Measurements from ENCODE around the gene CASD1. TPM values are rescaled to one million over a fixed set of nuclear protein-coding genes. Genes with fewer than 3 reads are reported as not detected.

The CASD1 gene
- polyA plus RNA-seq, 1 experiment: 14.0 TPM

GRCh38 chr7:94512735-94513564 is 3.3 kb downstream of the CASD1 start:
- Histone ChIP-seq H3K9me3 (ENCODE audit: control insufficient read depth, insufficient read depth, low read length) (no peaks in the 10 kb centered on the region), H3K4me3 (ENCODE audit: low read depth, low read length) (no peak overlapping the region), H3K27me3 (ENCODE audit: control insufficient read depth, insufficient read depth, low read length) (no peaks in the 10 kb centered on the region), H3K27ac (ENCODE audit: low read depth, low read length) (no peak overlapping the region)
- no peak for DNase-seq (ENCODE audit: low read depth, low spot score)
- CTCF ChIA-PET: no interaction called here
- POLR2A ChIA-PET: no interaction called here
- no peak for TF ChIP-seq CTCF (IDR thresholded peaks at IDR 0.05; ENCODE audit: low read depth, low read length)

- TF ChIP-seq CTCF (IDR thresholded peaks at IDR 0.05; ENCODE audit: low read depth, low read length): no peak
- no peak overlapping the region for H3K27ac ChIP-seq (ENCODE audit: low read depth, low read length)
- POLR2A ChIA-PET: no interaction called here
- no peaks in the 10 kb centered on the region for H3K9me3 ChIP-seq (ENCODE audit: control insufficient read depth, insufficient read depth, low read length)
- CTCF ChIA-PET: no interaction called here
- no peaks in the 10 kb centered on the region for H3K27me3 ChIP-seq (ENCODE audit: control insufficient read depth, insufficient read depth, low read length)
- no peak for DNase-seq (ENCODE audit: low read depth, low spot score)
- no peak overlapping the region for H3K4me3 ChIP-seq (ENCODE audit: low read depth, low read length)
Observed at GRCh38 chr7:94513565-94513860, 3.9 kb downstream of the CASD1 start.

GRCh38 chr7:94514140-94514889 is 4.7 kb downstream of the CASD1 start:
- Histone ChIP-seq H3K27me3 (ENCODE audit: control insufficient read depth, insufficient read depth, low read length) (no peaks in the 10 kb centered on the region), H3K27ac (ENCODE audit: low read depth, low read length) (no peak overlapping the region), H3K4me3 (ENCODE audit: low read depth, low read length) (no peak overlapping the region), H3K9me3 (ENCODE audit: control insufficient read depth, insufficient read depth, low read length) (no peaks in the 10 kb centered on the region)
- TF ChIP-seq CTCF (IDR thresholded peaks at IDR 0.05; ENCODE audit: low read depth, low read length): no peak
- CTCF ChIA-PET: interaction anchor here (0.6 to 1.5 kb wide), 3 partner anchors 78 to 274 kb away, joined by 3 to 4 read pairs (median 4); no protein-coding TSS in a partner anchor
- DNase-seq (ENCODE audit: low read depth, low spot score): no peak
- POLR2A ChIA-PET: no interaction called here

GRCh38 chr7:94514917-94515316 is 5.3 kb downstream of the CASD1 start:
- POLR2A ChIA-PET: no interaction called here
- CTCF ChIA-PET: interaction anchor here (0.6 to 1.5 kb wide), 4 partner anchors 30 to 274 kb away, joined by 3 to 4 read pairs (median 4); no protein-coding TSS in a partner anchor
- Histone ChIP-seq H3K27me3 (ENCODE audit: control insufficient read depth, insufficient read depth, low read length) (no peaks in the 10 kb centered on the region), H3K4me3 (ENCODE audit: low read depth, low read length) (no peak overlapping the region), H3K27ac (ENCODE audit: low read depth, low read length) (no peak overlapping the region), H3K9me3 (ENCODE audit: control insufficient read depth, insufficient read depth, low read length) (no peaks in the 10 kb centered on the region)
- DNase-seq (ENCODE audit: low read depth, low spot score): no peak
- TF ChIP-seq CTCF (IDR thresholded peaks at IDR 0.05; ENCODE audit: low read depth, low read length): no peak

GRCh38 chr7:94525923-94526322 is 16.3 kb downstream of the CASD1 start:
- ChIA-PET CTCF (no interaction called here), POLR2A (no interaction called here)

More at GRCh38 chr7:94525923-94526322, 16.3 kb downstream of the CASD1 start:
- H3K27ac ChIP-seq (ENCODE audit: low read depth, low read length): no peak overlapping the region
- no peak for DNase-seq (ENCODE audit: low read depth, low spot score)
- H3K4me3 ChIP-seq (ENCODE audit: low read depth, low read length): no peak overlapping the region
- TF ChIP-seq CTCF (IDR thresholded peaks at IDR 0.05; ENCODE audit: low read depth, low read length): no peak
- H3K27me3 ChIP-seq (ENCODE audit: control insufficient read depth, insufficient read depth, low read length): no peaks in the 10 kb centered on the region
- no peaks in the 10 kb centered on the region; the same call in 1 of the 2 replicates for H3K9me3 ChIP-seq (ENCODE audit: control insufficient read depth, insufficient read depth, low read length)

Measured in AG04450 (cell line).